ENCODE data around the gene KIAA1755. TPM values are rescaled to one million over a fixed set of nuclear protein-coding genes. Genes with fewer than 3 reads are reported as not detected.
"Not testable (repeated sequence)": the region's sequence is repeated elsewhere in the genome, so short reads cannot be mapped to it uniquely, and the experiment has no call there.

Gene KIAA1755
- total RNA-seq, 3 donors from 2014 or later: 2.1 to 5.1 (median 4.3) TPM

DNA sequence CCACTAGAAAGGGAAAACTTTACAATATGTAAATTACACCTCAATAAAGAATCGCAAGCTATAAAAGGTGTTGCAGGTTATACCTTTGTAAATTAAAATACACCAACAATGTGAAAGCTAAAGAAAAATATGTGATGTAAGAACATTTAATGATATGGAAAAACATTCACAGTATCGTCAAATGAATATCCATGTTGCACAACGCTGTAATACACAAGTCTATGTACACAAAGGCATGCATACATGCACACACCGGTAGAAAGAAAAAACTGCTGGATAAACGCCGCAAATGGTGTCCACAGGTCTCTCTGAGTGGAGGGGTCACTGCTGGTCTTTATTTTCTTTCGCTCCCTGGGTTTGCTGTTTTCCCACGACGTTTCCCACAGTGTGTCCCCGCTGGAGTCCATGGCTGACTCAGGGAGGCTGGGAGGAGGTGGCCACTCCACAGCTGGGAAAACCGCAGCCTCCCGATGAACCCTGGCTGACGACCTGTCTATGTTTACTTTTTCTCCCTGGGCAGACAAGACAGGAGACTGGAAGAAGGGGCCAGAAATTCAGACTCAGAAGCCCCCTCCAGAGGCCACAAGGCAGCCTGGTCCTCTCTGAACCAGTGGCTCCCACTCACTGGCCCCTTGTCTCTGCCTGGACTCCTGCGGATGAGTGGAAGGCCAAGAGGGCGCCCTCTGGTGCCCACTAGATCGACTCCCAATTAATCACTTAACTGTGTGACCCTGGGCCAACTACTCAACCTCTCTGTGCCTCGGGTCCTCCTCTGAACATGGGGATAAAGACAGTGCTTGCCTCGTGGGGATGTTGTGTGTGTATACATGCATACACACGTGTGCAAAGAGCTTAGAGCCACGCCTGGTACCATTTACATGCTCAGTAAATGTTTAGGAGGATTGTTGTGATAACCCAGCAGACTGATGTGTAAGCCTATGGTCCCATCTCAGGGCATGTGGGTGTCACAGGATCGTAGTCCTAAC lies 30.6 kb upstream of the KIAA1755 start:
- no peaks in the 10 kb centered on the region for H3K36me3 ChIP-seq
- H3K27me3 ChIP-seq: no peaks in the 10 kb centered on the region
- intact Hi-C loops (cut with DNase I; ENCODE audit: low total_unique reads): loop anchor here (10.0 kb wide), 1 partner anchor 56 kb away; no protein-coding TSS in a partner anchor
- H3K4me3 ChIP-seq: peak overlapping the region in 1 of 3 donors; percentile 8
- no peaks in the 10 kb centered on the region for H3K9me3 ChIP-seq
- H3K27ac ChIP-seq: peak overlapping the region in 1 of 2 donors; percentile 32
- TF ChIP-seq, protein P1, sequence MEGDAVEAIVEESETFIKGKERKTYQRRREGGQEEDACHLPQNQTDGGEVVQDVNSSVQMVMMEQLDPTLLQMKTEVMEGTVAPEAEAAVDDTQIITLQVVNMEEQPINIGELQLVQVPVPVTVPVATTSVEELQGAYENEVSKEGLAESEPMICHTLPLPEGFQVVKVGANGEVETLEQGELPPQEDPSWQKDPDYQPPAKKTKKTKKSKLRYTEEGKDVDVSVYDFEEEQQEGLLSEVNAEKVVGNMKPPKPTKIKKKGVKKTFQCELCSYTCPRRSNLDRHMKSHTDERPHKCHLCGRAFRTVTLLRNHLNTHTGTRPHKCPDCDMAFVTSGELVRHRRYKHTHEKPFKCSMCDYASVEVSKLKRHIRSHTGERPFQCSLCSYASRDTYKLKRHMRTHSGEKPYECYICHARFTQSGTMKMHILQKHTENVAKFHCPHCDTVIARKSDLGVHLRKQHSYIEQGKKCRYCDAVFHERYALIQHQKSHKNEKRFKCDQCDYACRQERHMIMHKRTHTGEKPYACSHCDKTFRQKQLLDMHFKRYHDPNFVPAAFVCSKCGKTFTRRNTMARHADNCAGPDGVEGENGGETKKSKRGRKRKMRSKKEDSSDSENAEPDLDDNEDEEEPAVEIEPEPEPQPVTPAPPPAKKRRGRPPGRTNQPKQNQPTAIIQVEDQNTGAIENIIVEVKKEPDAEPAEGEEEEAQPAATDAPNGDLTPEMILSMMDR (IDR thresholded peaks at IDR 0.05): no peak
- TF ChIP-seq POLR2A (IDR thresholded peaks at IDR 0.05) (no peak), POLR2AphosphoS5 (IDR thresholded peaks at IDR 0.05) (no peak)
- DNase-seq (ENCODE audit: low spot score in 2 of 2): no peak
- H3K4me1 ChIP-seq: no peaks in the 10 kb centered on the region

DNA sequence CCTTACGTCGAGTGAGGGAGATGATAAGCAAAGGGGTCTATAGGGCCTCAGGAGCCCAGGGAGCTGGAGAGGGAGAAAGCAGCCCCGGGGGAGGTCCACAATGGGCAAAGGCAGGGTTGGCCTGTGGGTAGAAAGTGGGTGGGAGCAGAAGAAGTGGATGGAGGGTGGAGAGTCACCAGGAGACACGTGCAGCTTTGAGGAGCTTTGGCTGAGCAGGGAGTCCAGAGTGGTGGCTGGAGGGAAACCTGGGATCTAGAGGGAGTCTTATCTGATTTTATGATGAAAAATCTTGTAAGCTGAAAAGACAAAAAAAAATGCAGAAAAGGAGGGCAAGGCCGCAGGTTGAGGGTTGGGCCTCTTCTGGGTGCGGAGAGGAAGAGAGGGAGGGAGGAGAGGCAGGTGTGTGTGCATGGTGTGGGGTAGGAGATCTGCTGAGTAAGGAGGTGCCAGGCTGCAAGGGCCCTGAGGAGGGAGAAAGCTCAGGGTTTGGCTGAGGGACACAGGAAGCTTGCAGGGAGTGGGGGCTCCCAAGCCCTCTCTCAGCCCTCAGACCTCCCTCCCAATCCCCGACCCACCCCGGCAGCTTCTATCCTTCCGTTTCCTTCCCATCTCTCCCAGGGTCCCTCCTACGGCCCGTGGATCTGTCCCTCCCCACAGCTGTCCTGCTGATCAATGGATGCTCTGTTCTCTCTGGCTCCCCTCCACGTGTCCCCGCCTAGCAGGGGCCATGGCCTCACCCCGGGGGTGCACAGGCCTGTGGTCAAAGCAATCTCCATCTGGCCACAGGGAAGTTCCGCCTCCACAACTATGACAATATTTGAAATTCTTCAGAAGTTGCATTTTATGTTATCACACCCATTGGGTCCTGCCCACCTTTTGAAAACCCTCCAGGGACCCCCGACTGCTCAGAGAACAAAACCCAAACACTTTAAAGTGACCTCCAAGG lies 26.3 kb upstream of the KIAA1755 start:
- TF ChIP-seq, protein P1 (IDR thresholded peaks at IDR 0.05): no peak
- TF ChIP-seq POLR2A (IDR thresholded peaks at IDR 0.05) (no peak), POLR2AphosphoS5 (IDR thresholded peaks at IDR 0.05) (no peak)
- Histone ChIP-seq H3K4me1 (no peaks in the 10 kb centered on the region), H3K27me3 (no peaks in the 10 kb centered on the region), H3K36me3 (no peaks in the 10 kb centered on the region), H3K9me3 (no peaks in the 10 kb centered on the region), H3K4me3 (no peak overlapping the region), H3K27ac (peak overlapping the region; percentile 52 to 82)
- DNase-seq (ENCODE audit: low spot score in 2 of 2): no peak
- intact Hi-C loops (cut with DNase I; ENCODE audit: low total_unique reads): no loop called here

DNA sequence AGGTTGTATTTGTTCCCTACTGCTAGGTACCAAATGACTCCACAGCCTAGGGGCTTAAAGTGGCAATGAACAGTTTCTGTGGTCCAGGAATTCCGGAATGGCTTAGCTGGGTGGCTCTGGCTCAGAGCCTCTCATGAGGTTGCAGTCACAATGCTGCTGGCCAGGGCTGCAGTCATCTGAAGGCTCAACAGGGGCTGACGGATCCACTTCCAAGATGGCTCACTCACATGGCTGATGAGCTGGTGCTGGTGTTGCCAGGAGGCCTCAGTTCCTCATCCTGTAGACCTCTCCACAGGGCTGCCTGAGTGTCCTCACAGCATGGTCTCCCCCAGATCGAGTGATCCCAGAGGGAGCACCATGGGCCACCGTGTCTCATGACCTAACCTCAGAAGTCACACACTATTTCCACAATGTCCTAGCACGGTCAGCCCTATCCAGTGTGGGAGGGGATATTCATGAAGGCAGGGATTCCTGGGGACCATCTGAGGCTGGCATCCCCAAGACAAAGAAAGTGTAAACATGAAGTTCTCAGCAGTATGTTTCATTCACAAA lies 24.4 kb upstream of the KIAA1755 start:
- H3K27me3 ChIP-seq: no peaks in the 10 kb centered on the region
- no peaks in the 10 kb centered on the region for H3K9me3 ChIP-seq
- DNase-seq (ENCODE audit: low spot score in 2 of 2): no peak
- no peak overlapping the region for H3K27ac ChIP-seq
- TF ChIP-seq, protein P1 (IDR thresholded peaks at IDR 0.05): no peak
- no peak for TF ChIP-seq POLR2AphosphoS5 (IDR thresholded peaks at IDR 0.05)
- TF ChIP-seq POLR2A (IDR thresholded peaks at IDR 0.05): no peak
- intact Hi-C loops (cut with DNase I; ENCODE audit: low total_unique reads): no loop called here
- no peaks in the 10 kb centered on the region for H3K36me3 ChIP-seq
- H3K4me3 ChIP-seq: no peak overlapping the region
- no peaks in the 10 kb centered on the region for H3K4me1 ChIP-seq

DNA sequence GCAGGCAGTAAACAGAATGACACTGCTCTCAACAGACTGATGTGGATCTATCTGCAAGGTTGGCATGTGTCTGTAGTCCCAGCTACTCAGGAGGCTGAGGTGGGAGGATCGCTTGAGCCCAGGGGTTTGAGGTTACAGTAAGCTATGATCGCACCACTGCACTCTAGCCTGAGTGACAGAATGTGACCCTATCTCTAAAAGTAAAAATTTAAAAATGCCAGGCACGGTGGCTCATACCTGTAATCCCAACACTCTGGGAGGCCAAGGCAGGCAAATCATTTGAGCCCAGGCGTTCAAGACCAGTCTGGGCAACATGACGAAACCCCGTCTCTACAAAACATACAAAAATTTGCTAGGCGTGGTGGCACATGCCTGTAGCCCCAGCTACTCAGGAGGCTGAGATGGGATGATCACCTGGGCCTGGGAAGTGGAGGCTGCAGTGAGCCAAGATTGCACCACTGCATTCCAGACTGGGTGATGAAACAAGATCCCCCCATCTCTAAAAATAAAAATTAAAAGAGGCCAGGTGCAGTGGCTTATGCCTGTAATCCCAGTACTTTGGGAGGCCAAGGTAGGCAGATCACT lies 23.6 kb upstream of the KIAA1755 start:
- H3K4me1 ChIP-seq; H3K27ac ChIP-seq; H3K36me3 ChIP-seq; H3K27me3 ChIP-seq; H3K9me3 ChIP-seq; intact Hi-C loops (cut with DNase I; ENCODE audit: low total_unique reads); H3K4me3 ChIP-seq; DNase-seq (ENCODE audit: low spot score in 2 of 2): not testable (repeated sequence)

DNA sequence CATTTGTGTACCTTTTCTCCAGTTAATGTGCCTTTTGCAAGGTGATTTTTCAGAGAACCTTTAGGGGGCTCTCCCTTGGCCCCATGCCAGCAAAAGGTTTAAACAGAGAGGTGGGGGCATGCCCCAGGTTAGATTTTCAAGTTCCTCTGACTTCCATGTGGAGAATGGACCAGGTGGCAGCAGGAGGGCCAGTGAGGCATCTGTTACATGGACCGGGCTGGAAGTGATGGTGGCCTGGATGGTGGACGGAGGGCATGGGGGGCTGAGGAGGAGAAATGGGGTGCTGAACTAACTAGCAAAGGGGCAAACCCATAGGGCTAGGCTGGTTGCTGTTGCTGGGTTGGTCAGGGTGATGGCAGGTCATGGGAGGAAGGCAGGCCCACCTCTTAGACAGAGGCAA lies 22.7 kb upstream of the KIAA1755 start:
- Histone ChIP-seq H3K36me3 (no peaks in the 10 kb centered on the region), H3K4me3 (no peak overlapping the region), H3K4me1 (no peaks in the 10 kb centered on the region), H3K9me3 (no peaks in the 10 kb centered on the region), H3K27me3 (no peaks in the 10 kb centered on the region), H3K27ac (no peak overlapping the region)
- DNase-seq (ENCODE audit: low spot score in 2 of 2): no peak
- TF ChIP-seq POLR2AphosphoS5 (IDR thresholded peaks at IDR 0.05) (no peak), POLR2A (IDR thresholded peaks at IDR 0.05) (no peak)
- TF ChIP-seq, protein P1 (IDR thresholded peaks at IDR 0.05): no peak
- intact Hi-C loops (cut with DNase I; ENCODE audit: low total_unique reads): no loop called here

DNA sequence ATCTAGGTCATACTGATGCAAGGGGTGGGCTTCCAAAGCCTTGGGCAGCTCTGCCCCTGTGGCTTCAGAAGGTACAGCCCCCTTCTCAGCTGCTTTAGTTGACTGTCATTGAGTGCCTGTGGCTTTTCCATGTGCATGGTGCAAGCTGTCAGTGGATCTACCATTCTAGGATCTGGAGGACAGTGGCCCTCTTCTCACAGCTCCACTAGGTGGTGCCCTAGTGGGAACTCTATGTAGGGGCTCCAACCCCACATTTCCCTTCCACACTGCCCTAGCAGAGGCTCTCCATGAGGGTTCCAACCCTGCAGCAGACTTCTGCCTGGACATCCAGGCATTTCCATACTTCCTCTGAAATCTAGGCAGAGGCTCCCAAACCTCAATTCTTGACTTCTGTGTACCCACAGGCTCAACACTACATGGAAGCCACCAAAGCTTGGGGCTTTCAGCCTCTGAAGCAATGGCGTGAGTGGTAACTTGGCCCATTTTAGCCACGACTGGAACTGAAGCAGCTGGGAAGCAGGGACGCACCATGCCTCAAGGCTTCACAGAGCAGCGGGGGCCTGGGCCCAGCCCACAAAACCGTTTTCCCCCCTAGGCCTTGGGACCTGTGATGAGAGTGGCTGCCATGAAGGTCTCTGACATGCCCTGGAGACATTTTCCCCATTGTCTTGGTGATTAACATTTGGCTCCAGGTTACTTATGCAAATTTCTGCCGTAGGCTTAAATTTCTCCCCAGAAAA lies 20.8 kb upstream of the KIAA1755 start:
- H3K36me3 ChIP-seq; H3K27ac ChIP-seq; intact Hi-C loops (cut with DNase I; ENCODE audit: low total_unique reads); H3K4me1 ChIP-seq; H3K27me3 ChIP-seq; H3K9me3 ChIP-seq; DNase-seq (ENCODE audit: low spot score in 2 of 2); H3K4me3 ChIP-seq: not testable (repeated sequence)

All from breast epithelium (tissue), 4 donors.